BJ (cell line): Measurements from ENCODE around the gene ABCC3. TPM values are rescaled to one million over a fixed set of nuclear protein-coding genes. Genes with fewer than 3 reads are reported as not detected.

Experiments used
- CTCF ChIA-PET: fragments of 350-600 bp; formaldehyde crosslinking; extraction: SDS; loops from one replicate; lab custom pipeline; 2021; ENCODE audit warnings: antibody characterized with exemption, inconsistent platforms; lab: Yijun Ruan, JAX
- POLR2A ChIA-PET: fragments of 300-600 bp; sonication (Branson Sonifier 250); formaldehyde crosslinking; extraction: SDS; loops from one replicate; lab custom pipeline; 2021; ENCODE audit warnings: antibody characterized with exemption; lab: Charles Lee
- DNase-seq: peaks from one replicate; pipeline ENCODE4 v3.0.0-alpha.2; 2011; ENCODE audit warnings: low read depth
- H3K27me3 ChIP-seq: 2 replicates; pipeline ENCODE4 v1.6.0; 2011; ENCODE audit warnings: low read length; ENCODE audit not compliant: control insufficient read depth, insufficient read depth
- H3K36me3 ChIP-seq: 2 replicates; pipeline ENCODE4 v1.5.1; 2011; ENCODE audit warnings: low read length; ENCODE audit not compliant: control insufficient read depth, insufficient read depth
- H3K4me3 ChIP-seq: 2 replicates; pipeline ENCODE4 v1.5.1; 2011; ENCODE audit warnings: low read depth, mild to moderate bottlenecking, control low read depth, low read length
- polyA plus RNA-seq: library from polyadenylated mRNA; depleted of rRNA; stranded (reverse); fragments of >200 nt; gene quantifications from 2 replicates; pipeline ENCODE4 v1.2.3, GENCODE V29; 2011
- TF ChIP-seq, protein P1 (sequence below): IDR thresholded peaks from 2 replicates; pipeline ENCODE4 v1.5.1; 2011; ENCODE audit warnings: low read depth, mild to moderate bottlenecking, control low read depth, inconsistent platforms, low read length, moderate library complexity; ENCODE audit not compliant: insufficient read depth

Gene ABCC3
- polyA plus RNA-seq, 1 experiment, result 56.4 TPM

GRCh38 chr17:50710650-50711049 lies 76.0 kb downstream of the ABCC3 start:
- TF ChIP-seq, protein P1, sequence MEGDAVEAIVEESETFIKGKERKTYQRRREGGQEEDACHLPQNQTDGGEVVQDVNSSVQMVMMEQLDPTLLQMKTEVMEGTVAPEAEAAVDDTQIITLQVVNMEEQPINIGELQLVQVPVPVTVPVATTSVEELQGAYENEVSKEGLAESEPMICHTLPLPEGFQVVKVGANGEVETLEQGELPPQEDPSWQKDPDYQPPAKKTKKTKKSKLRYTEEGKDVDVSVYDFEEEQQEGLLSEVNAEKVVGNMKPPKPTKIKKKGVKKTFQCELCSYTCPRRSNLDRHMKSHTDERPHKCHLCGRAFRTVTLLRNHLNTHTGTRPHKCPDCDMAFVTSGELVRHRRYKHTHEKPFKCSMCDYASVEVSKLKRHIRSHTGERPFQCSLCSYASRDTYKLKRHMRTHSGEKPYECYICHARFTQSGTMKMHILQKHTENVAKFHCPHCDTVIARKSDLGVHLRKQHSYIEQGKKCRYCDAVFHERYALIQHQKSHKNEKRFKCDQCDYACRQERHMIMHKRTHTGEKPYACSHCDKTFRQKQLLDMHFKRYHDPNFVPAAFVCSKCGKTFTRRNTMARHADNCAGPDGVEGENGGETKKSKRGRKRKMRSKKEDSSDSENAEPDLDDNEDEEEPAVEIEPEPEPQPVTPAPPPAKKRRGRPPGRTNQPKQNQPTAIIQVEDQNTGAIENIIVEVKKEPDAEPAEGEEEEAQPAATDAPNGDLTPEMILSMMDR, result no peak
- Histone ChIP-seq H3K36me3 (no peaks in the 10 kb centered on the region), H3K27me3 (0 out of 2 replicates have a peak, but pooled peaks cover 2% of the 10 kb centered on the region), H3K4me3 (no peak overlapping the region)
- POLR2A ChIA-PET, result no interaction called here
- CTCF ChIA-PET, result no interaction called here
- no peak for DNase-seq

GRCh38 chr17:50712641-50713040 lies 78.0 kb downstream of the ABCC3 start:
- DNase-seq, result no peak
- TF ChIP-seq, protein P1, result no peak
- H3K27me3 ChIP-seq, result 0 out of 2 replicates have a peak, but pooled peaks cover 2% of the 10 kb centered on the region
- no peak overlapping the region for H3K4me3 ChIP-seq
- no peaks in the 10 kb centered on the region for H3K36me3 ChIP-seq
- POLR2A ChIA-PET, result no interaction called here
- CTCF ChIA-PET, result no interaction called here

DNA sequence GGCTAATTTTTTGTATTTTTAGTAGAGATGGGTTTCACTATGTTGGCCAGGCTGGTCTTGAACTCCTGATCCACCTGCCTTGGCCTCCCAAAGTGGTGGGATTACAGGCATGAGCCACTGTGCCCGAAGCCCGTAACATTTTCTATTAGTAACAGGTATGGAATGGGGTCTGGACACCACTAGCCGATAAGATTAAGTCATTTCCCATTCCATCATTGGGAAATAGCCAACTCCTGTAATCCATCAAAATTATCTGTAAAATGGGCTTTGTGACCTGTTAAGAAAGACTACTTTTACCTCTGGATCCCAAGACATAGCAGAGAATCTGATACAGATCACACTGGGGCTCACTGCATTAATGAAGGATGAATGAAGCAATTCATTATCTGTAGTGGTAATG lies 80.8 kb downstream of the ABCC3 start:
- TF ChIP-seq, protein P1, result no peak
- CTCF ChIA-PET, result no interaction called here
- 0 out of 2 replicates have a peak, but pooled peaks cover 2% of the 10 kb centered on the region for H3K27me3 ChIP-seq
- no peaks in the 10 kb centered on the region for H3K36me3 ChIP-seq
- POLR2A ChIA-PET, result no interaction called here
- DNase-seq, result no peak
- H3K4me3 ChIP-seq, result no peak overlapping the region

DNA sequence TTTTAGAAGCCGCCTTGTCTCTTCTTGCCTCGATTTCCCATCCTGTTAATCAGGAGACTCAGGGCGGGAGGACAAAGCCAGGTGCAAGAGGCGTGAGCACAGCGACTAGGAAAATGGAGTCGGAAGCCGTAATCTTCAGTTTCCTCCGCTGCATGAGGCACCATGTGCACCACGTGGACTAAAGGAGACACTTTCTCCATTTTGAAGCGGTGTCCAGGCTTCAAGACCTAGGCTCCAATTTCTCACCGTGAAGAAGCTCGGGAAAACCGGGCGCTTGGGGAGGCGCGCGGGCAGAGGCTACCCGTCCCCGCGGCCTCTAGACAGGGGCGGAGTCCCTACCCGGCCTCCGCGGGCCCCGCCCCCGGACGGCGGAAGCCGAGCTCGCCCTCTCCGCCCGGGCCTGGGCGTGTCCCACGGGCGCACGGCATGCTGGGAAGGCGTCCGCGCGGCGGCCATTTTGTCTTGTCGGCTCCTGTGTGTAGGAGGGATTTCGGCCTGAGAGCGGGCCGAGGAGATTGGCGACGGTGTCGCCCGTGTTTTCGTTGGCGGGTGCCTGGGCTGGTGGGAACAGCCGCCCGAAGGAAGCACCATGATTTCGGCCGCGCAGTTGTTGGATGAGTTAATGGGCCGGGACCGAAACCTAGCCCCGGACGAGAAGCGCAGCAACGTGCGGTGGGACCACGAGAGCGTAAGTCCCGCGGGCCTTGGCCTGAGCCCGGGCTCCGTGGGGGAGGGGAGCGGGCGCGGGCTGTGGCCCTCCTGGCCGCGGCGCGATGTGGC lies 84.7 kb downstream of the ABCC3 start, which contains the start of gene LUC7L3:
Gene LUC7L3 (plus strand): TSS at position 460 of the 780 bp plus-strand sequence. CDS start 130 bp downstream, at position 590.
- ChIA-PET POLR2A (no interaction called here), CTCF (interaction anchor here (0.7 to 1.5 kb wide), 2 partner anchors 14 to 89 kb away, joined by 3 to 4 read pairs; no protein-coding TSS in a partner anchor)
- no peaks in the 10 kb centered on the region for H3K36me3 ChIP-seq
- H3K27me3 ChIP-seq, result no peaks in the 10 kb centered on the region
- DNase-seq, result peak; percentile 66
- peak within 1 kb of the TSS; percentile 96 for H3K4me3 ChIP-seq
- TF ChIP-seq, protein P1, result no peak

DNA sequence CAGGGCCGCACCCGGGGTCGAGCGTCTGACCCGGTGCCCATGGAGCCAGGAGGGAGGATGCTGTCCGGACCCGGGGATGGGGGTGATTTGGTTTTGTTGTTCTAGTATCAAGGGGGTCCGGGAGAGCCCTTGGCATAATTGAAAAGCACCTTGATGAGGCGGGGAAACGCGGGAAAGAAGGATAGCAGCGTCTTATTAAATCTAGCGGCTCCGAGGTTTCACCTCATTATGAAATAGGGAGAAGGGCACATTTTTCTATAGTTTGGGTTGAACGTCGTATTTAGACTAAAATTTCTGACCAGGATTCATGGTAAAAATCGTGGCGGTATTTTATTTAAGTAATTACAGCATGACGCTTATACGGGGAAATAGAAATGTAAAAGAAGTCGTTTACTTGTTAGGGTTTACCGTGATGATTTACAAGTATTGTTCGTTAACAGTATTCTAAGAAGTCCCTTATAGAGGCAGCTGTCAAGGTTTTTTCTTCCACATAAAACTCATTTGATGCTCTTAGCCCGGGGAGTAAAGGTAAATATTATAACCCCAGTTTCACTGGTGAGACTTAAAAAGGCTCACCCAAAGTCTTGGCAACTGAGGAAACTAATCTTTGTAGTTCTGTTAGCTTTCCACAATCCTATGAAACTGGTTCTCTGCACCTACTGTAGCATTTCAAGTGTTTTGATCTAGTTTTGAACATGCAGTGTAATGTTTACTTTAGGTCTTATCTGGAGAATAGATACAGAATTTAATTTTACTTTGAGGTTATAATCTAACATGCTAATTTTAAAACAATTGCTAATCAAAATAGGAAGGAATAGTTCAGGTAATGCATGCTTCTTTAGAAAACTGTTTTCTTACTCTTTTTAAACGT lies 85.5 kb downstream of the ABCC3 start:
- TF ChIP-seq, protein P1, result no peak
- Histone ChIP-seq H3K4me3 (peak overlapping the region; percentile 96), H3K36me3 (no peaks in the 10 kb centered on the region), H3K27me3 (no peaks in the 10 kb centered on the region)
- DNase-seq, result no peak
- CTCF ChIA-PET, result no interaction called here
- POLR2A ChIA-PET, result no interaction called here
